K562 (cell line): Measurements from ENCODE around the gene CHRDL2. TPM values are rescaled to one million over a fixed set of nuclear protein-coding genes. Genes with fewer than 3 reads are reported as not detected.
A peak's percentile ranks its signal among the peaks of the same experiment; 100 is the strongest.

Source experiments
- BACH1 ChIP-seq: fragments of 200-800 bp; sonication (Bioruptor generic); IDR thresholded peaks from 2 replicates; pipeline ENCODE4 v1.6.1; 2016; ENCODE audit warnings: missing genetic modification characterization, missing compliant biosample characterization
- FOXK2 ChIP-seq, 2 experiments: fragments of 450-650 bp; IDR thresholded peaks in 1 of 2; conservative IDR thresholded peaks in 1 of 2; 2 replicates each; pipeline ENCODE4 v1.6.1; 2016; ENCODE audit warnings: low read depth in 2 of 2, mild to moderate bottlenecking in 1 of 2
- GATAD2B ChIP-seq: fragments of 450-650 bp; IDR thresholded peaks from 2 replicates; pipeline ENCODE4 v1.6.1; 2017; ENCODE audit warnings: mild to moderate bottlenecking, borderline replicate concordance
- JUN ChIP-seq, 2 experiments: sonication (generic) in 1 of 2; formaldehyde crosslinking in 1 of 2; IDR thresholded peaks; 2 replicates each; pipeline versions ENCODE4 v1.6.1 to v1.8.0; 2012 to 2022; ENCODE audit warnings: borderline replicate concordance in 2 of 2, mild to moderate bottlenecking in 2 of 2, improper control_type of control experiment in 1 of 2, low read depth in 1 of 2, low read length in 1 of 2, missing genetic modification reagents in 1 of 2
- L3MBTL2 ChIP-seq: fragments of 450-650 bp; IDR thresholded peaks from 2 replicates; pipeline ENCODE4 v1.6.1; 2016; ENCODE audit warnings: mild to moderate bottlenecking, moderate library complexity
- POLR2B ChIP-seq: fragments of 450-650 bp; IDR thresholded peaks from 2 replicates; pipeline ENCODE4 v1.6.1; 2018; ENCODE audit warnings: low read depth; ENCODE audit not compliant: partially characterized antibody
- ZNF146 ChIP-seq: IDR thresholded peaks from one replicate; pipeline ENCODE4 v1.6.1; 2018; ENCODE audit warnings: missing compliant biosample characterization; ENCODE audit not compliant: unreplicated experiment
- ZNF175 ChIP-seq: fragments of 200-800 bp; sonication (Bioruptor generic); IDR thresholded peaks from 2 replicates; pipeline ENCODE4 v1.6.1; 2016; ENCODE audit warnings: low read depth, mild to moderate bottlenecking, missing genetic modification characterization, missing compliant biosample characterization
- ZNF707 ChIP-seq: fragments of 250-450 bp; sonication (Bioruptor Pico); conservative IDR thresholded peaks from 2 replicates; pipeline ENCODE4 v1.8.0; 2022; ENCODE audit warnings: inconsistent platforms, mild to moderate bottlenecking, moderate library complexity
- polyA plus RNA-seq, 8 experiments: library from polyadenylated mRNA; depleted of rRNA in 4 of 8; stranded (reverse) in 5 of 8; unstranded in 3 of 8; fragments of >200 nt; fragmentation: Nextera tagmentation in 2 of 8; fragmentation: Illumina TruSeq in 1 of 8; extraction: Ambion mirVana in 2 of 8; extraction: Trizol in 1 of 8; gene quantifications; 2 replicates each; pipeline versions ENCODE4 v1.2.1 to v1.2.3, GENCODE V29; 2011 to 2014; ENCODE audit warnings: inconsistent platforms in 1 of 8, missing spikeins in 1 of 8
- total RNA-seq, 7 experiments: library from RNA; depleted of rRNA in 6 of 7; stranded (reverse); fragments of >200 nt in 6 of 7; fragmentation: Illumina TruSeq in 2 of 7; extraction: Trizol in 2 of 7; gene quantifications; 2 replicates each; pipeline versions ENCODE4 v1.2.1 to v1.2.3, GENCODE V29; 2011 to 2021; ENCODE audit warnings: low replicate concordance in 1 of 7
- TF ChIP-seq, protein P1 (sequence below): fragments of 250-450 bp; sonication (Bioruptor Pico); IDR thresholded peaks from 2 replicates; pipeline ENCODE4 v1.4.0; 2020; ENCODE audit warnings: mild to moderate bottlenecking
- TF ChIP-seq, protein P2 (sequence below): sonication (generic); formaldehyde crosslinking; IDR thresholded peaks from 2 replicates; pipeline ENCODE4 v1.8.1; 2022; ENCODE audit warnings: missing genetic modification reagents
- TF ChIP-seq, protein P3 (sequence below): fragments of 200-800 bp; sonication (Bioruptor generic); IDR thresholded peaks from 2 replicates; pipeline ENCODE4 v1.6.1; 2017; ENCODE audit warnings: missing genetic modification characterization, missing compliant biosample characterization
- TF ChIP-seq, protein P4 (sequence below): fragments of 250-450 bp; sonication (Bioruptor Pico); IDR thresholded peaks from 2 replicates; pipeline ENCODE4 v1.6.1; 2021; ENCODE audit warnings: mild to moderate bottlenecking
- TF ChIP-seq, protein P5 (sequence below): sonication (generic); formaldehyde crosslinking; IDR thresholded peaks from 2 replicates; pipeline ENCODE4 v1.8.0; 2022; ENCODE audit warnings: mild to moderate bottlenecking, missing genetic modification reagents
- TF ChIP-seq, protein P6 (sequence below): fragments of 250-450 bp; sonication (Bioruptor Pico); IDR thresholded peaks from 2 replicates; pipeline ENCODE4 v1.5.0; 2022; ENCODE audit warnings: mild to moderate bottlenecking
- TF ChIP-seq, protein P7 (sequence below): sonication (generic); formaldehyde crosslinking; IDR thresholded peaks from 2 replicates; pipeline ENCODE4 v1.8.0; 2022; ENCODE audit warnings: missing genetic modification reagents, mild to moderate bottlenecking, borderline replicate concordance

Gene CHRDL2
- total and polyA plus RNA-seq, 9 of the 15 experiments (the other 6 are each of a cell fraction or from before 2014, with no cell fraction given), result not detected

DNA sequence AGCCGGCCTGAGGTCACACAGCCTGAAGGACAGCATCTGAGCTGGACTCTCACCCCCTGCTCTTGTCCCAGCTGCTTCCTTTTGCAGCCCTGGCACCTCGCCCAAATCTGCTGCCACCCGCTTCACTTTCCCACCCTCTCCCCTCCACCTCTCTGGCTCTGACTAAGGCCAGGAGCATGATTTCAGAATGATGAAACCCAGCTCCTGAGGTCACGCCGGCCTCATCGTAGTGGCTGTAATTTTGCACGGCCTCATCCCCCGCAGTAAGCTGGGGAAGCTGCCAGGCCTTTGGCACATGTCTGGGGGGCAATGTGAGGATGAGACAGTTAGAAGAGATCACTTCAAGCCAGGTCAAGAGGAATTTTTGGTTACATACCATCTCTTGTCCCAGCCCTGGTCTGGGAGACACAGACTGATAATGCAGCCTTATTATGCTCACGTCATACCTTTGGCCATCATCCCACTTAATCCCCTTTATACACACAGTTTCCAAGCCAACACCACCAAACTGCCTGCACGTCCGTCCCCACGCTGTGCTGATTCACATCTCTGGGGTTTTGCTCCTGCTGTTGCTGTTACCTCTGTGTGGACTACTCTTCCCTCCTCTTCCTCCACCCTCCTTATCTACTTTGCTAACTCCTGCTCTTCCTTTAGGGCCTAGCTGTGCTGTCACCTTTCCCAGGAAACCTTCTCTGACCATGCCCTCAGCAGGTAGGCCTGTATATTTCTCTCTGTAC is 58.1 kb downstream of the CHRDL2 start (continued):
- TF ChIP-seq, protein P1, sequence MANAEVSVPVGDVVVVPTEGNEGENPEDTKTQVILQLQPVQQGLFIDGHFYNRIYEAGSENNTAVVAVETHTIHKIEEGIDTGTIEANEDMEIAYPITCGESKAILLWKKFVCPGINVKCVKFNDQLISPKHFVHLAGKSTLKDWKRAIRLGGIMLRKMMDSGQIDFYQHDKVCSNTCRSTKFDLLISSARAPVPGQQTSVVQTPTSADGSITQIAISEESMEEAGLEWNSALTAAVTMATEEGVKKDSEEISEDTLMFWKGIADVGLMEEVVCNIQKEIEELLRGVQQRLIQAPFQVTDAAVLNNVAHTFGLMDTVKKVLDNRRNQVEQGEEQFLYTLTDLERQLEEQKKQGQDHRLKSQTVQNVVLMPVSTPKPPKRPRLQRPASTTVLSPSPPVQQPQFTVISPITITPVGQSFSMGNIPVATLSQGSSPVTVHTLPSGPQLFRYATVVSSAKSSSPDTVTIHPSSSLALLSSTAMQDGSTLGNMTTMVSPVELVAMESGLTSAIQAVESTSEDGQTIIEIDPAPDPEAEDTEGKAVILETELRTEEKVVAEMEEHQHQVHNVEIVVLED (CRISPR knock-in tag), result no peak
- TF ChIP-seq L3MBTL2 (no peak), FOXK2 (conservative IDR thresholded peaks at IDR 0.05 in 1 of 2, IDR thresholded peaks at IDR 0.05 in 1 of 2; ENCODE audit: low read depth in 2 of 2) (peak; percentile 34 to 48; a peak in 1 of 4 replicates), ZNF707 (no peak), ZNF175 (peak; percentile 56; the same call in 1 of the 2 replicates), ZNF146 (no peak), JUN (IDR thresholded peaks at IDR 0.05; ENCODE audit: borderline replicate concordance, low read depth, low read length) (no peak), JUN (CRISPR knock-in tag; IDR thresholded peaks at IDR 0.05; ENCODE audit: borderline replicate concordance) (no peak), BACH1 (tag) (no peak), POLR2B (no peak), GATAD2B (no peak)
- TF ChIP-seq, protein P2, sequence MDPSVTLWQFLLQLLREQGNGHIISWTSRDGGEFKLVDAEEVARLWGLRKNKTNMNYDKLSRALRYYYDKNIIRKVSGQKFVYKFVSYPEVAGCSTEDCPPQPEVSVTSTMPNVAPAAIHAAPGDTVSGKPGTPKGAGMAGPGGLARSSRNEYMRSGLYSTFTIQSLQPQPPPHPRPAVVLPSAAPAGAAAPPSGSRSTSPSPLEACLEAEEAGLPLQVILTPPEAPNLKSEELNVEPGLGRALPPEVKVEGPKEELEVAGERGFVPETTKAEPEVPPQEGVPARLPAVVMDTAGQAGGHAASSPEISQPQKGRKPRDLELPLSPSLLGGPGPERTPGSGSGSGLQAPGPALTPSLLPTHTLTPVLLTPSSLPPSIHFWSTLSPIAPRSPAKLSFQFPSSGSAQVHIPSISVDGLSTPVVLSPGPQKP (CRISPR knock-in tag), result no peak
- TF ChIP-seq, protein P3, sequence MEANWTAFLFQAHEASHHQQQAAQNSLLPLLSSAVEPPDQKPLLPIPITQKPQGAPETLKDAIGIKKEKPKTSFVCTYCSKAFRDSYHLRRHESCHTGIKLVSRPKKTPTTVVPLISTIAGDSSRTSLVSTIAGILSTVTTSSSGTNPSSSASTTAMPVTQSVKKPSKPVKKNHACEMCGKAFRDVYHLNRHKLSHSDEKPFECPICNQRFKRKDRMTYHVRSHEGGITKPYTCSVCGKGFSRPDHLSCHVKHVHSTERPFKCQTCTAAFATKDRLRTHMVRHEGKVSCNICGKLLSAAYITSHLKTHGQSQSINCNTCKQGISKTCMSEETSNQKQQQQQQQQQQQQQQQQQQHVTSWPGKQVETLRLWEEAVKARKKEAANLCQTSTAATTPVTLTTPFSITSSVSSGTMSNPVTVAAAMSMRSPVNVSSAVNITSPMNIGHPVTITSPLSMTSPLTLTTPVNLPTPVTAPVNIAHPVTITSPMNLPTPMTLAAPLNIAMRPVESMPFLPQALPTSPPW (CRISPR knock-in tag), result peak; percentile 36; the same call in 1 of the 2 replicates
- TF ChIP-seq, protein P4, sequence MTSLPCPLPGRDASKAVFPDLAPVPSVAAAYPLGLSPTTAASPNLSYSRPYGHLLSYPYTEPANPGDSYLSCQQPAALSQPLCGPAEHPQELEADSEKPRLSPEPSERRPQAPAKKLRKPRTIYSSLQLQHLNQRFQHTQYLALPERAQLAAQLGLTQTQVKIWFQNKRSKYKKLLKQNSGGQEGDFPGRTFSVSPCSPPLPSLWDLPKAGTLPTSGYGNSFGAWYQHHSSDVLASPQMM (CRISPR knock-in tag), result no peak
- TF ChIP-seq, protein P5, sequence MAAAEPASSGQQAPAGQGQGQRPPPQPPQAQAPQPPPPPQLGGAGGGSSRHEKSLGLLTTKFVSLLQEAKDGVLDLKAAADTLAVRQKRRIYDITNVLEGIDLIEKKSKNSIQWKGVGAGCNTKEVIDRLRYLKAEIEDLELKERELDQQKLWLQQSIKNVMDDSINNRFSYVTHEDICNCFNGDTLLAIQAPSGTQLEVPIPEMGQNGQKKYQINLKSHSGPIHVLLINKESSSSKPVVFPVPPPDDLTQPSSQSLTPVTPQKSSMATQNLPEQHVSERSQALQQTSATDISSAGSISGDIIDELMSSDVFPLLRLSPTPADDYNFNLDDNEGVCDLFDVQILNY (CRISPR knock-in tag), result no peak
- TF ChIP-seq, protein P6, sequence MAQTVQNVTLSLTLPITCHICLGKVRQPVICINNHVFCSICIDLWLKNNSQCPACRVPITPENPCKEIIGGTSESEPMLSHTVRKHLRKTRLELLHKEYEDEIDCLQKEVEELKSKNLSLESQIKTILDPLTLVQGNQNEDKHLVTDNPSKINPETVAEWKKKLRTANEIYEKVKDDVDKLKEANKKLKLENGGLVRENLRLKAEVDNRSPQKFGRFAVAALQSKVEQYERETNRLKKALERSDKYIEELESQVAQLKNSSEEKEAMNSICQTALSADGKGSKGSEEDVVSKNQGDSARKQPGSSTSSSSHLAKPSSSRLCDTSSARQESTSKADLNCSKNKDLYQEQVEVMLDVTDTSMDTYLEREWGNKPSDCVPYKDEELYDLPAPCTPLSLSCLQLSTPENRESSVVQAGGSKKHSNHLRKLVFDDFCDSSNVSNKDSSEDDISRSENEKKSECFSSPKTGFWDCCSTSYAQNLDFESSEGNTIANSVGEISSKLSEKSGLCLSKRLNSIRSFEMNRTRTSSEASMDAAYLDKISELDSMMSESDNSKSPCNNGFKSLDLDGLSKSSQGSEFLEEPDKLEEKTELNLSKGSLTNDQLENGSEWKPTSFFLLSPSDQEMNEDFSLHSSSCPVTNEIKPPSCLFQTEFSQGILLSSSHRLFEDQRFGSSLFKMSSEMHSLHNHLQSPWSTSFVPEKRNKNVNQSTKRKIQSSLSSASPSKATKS (CRISPR knock-in tag), result no peak
- TF ChIP-seq, protein P7, sequence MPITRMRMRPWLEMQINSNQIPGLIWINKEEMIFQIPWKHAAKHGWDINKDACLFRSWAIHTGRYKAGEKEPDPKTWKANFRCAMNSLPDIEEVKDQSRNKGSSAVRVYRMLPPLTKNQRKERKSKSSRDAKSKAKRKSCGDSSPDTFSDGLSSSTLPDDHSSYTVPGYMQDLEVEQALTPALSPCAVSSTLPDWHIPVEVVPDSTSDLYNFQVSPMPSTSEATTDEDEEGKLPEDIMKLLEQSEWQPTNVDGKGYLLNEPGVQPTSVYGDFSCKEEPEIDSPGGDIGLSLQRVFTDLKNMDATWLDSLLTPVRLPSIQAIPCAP (CRISPR knock-in tag), result no peak
